Measurements from ENCODE around the gene NEMP1. TPM values are rescaled to one million over a fixed set of nuclear protein-coding genes. Genes with fewer than 3 reads are reported as not detected.

Gene NEMP1
- total and polyA plus RNA-seq, 10 of the 15 experiments (the other 5 are each of a cell fraction or from before 2014, with no cell fraction given), result 4.0 to 45.9 (median 19.8) TPM

DNA sequence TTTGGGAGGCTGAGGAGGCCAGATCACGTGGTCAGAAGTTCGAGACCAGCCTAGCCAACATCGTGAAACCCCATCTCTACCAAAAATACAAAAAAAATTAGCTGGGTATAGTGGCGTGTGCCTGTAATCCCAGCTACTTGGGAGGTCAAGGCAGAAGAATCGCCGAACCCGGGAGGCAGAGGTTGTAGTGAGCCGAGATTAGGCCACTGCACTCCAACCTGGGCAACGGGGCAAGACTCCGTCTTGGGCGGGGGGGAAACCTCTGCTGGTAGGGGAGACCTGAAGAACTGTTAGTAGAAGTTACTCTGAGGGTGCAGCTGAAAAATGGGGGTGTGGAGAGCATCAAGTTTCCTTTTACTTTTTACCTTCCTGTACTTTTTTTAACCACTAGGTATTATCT, 47.5 kb upstream of the NEMP1 start:
- ChIA-PET CTCF (interaction anchor here (0.9 to 9.3 kb wide), 13 partner anchors 9 to 121 kb away, joined by 3 to 159 read pairs (median 6); partner anchors contain the start of gene STAT6), RAD21 (ENCODE audit: unreplicated experiment) (interaction anchor here (1.2 to 1.4 kb wide), 3 partner anchors 14 to 60 kb away, joined by 3 to 6 read pairs (median 4); no protein-coding TSS in a partner anchor), SMC1A (ENCODE audit: uncharacterized antibody, unreplicated experiment) (interaction anchor here (0.7 to 5.2 kb wide), 6 partner anchors 10 to 58 kb away, joined by 3 to 36 read pairs (median 4); partner anchors contain the start of gene STAT6), POLR2A (no interaction called here)
- no TSS peak for BruUV-seq (replicated peaks)
- no peak overlapping the region for H3K9ac ChIP-seq (ENCODE audit: control insufficient read depth, insufficient read depth, low read length)
- H3K36me3 ChIP-seq (ENCODE audit: control insufficient read depth in 2 of 2, insufficient read depth in 2 of 2, low read length in 1 of 2), result no peaks in the 10 kb centered on the region
- no peak overlapping the region for H3K4me3 ChIP-seq
- peaks cover 9% of the 10 kb centered on the region; the same call in 1 of the 2 replicates for H3K4me1 ChIP-seq (ENCODE audit: control insufficient read depth, insufficient read depth, low read length)
- H3K27me3 ChIP-seq (replicated peaks in 1 of 2; ENCODE audit: control insufficient read depth in 2 of 2, insufficient read depth in 2 of 2, low read length in 1 of 2), result peaks cover 2 to 5% of the 10 kb centered on the region in 2 experiments
- WGBS (ENCODE audit: insufficient coverage, insufficient replicate concordance, low lambda C conversion rate, missing lambda C conversion rate), result 49% methylated on average over 11 of the region's 11 CpGs
- H3K79me2 ChIP-seq (ENCODE audit: control insufficient read depth, insufficient read depth, low read length), result no peaks in the 10 kb centered on the region
- no peak for TF ChIP-seq IKZF1 (conservative IDR thresholded peaks at IDR 0.05)
- TF ChIP-seq EZH2 (IDR thresholded peaks at IDR 0.05; ENCODE audit: borderline replicate concordance, control insufficient read depth, low read depth, low read length), result no peak
- no peak for TF ChIP-seq TAF1 (IDR thresholded peaks at IDR 0.05; ENCODE audit: borderline replicate concordance, low read depth, low read length)
- TF ChIP-seq ZNF24 (IDR thresholded peaks at IDR 0.05), result no peak
- no peak for TF ChIP-seq STAT3 (IDR thresholded peaks at IDR 0.05; ENCODE audit: low read depth, low read length)
- TF ChIP-seq YBX1 (IDR thresholded peaks at IDR 0.05), result no peak
- TF ChIP-seq CEBPB (IDR thresholded peaks at IDR 0.05; ENCODE audit: borderline replicate concordance in 1 of 2, low read depth in 2 of 2, low read length in 2 of 2), result no peak
- TF ChIP-seq KLF5 (IDR thresholded peaks at IDR 0.05; ENCODE audit: partially characterized antibody), result no peak
- no peak for TF ChIP-seq ZZZ3 (IDR thresholded peaks at IDR 0.05; ENCODE audit: control insufficient read depth, insufficient read length, low read depth)
- TF ChIP-seq SMAD1 (IDR thresholded peaks at IDR 0.05; ENCODE audit: low read depth, partially characterized antibody), result no peak
- no peak for TF ChIP-seq HDGF (IDR thresholded peaks at IDR 0.05)
- TF ChIP-seq, protein P1, sequence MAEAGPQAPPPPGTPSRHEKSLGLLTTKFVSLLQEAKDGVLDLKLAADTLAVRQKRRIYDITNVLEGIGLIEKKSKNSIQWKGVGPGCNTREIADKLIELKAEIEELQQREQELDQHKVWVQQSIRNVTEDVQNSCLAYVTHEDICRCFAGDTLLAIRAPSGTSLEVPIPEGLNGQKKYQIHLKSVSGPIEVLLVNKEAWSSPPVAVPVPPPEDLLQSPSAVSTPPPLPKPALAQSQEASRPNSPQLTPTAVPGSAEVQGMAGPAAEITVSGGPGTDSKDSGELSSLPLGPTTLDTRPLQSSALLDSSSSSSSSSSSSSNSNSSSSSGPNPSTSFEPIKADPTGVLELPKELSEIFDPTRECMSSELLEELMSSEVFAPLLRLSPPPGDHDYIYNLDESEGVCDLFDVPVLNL (IDR thresholded peaks at IDR 0.05; ENCODE audit: low read depth, low read length), result no peak
- TF ChIP-seq, protein P2, sequence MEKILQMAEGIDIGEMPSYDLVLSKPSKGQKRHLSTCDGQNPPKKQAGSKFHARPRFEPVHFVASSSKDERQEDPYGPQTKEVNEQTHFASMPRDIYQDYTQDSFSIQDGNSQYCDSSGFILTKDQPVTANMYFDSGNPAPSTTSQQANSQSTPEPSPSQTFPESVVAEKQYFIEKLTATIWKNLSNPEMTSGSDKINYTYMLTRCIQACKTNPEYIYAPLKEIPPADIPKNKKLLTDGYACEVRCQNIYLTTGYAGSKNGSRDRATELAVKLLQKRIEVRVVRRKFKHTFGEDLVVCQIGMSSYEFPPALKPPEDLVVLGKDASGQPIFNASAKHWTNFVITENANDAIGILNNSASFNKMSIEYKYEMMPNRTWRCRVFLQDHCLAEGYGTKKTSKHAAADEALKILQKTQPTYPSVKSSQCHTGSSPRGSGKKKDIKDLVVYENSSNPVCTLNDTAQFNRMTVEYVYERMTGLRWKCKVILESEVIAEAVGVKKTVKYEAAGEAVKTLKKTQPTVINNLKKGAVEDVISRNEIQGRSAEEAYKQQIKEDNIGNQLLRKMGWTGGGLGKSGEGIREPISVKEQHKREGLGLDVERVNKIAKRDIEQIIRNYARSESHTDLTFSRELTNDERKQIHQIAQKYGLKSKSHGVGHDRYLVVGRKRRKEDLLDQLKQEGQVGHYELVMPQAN (conservative IDR thresholded peaks at IDR 0.05), result no peak
- TF ChIP-seq, protein P3, sequence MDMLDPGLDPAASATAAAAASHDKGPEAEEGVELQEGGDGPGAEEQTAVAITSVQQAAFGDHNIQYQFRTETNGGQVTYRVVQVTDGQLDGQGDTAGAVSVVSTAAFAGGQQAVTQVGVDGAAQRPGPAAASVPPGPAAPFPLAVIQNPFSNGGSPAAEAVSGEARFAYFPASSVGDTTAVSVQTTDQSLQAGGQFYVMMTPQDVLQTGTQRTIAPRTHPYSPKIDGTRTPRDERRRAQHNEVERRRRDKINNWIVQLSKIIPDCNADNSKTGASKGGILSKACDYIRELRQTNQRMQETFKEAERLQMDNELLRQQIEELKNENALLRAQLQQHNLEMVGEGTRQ (IDR thresholded peaks at IDR 0.05; ENCODE audit: borderline replicate concordance, low read depth, low read length), result no peak
- no peak for DNase-seq (ENCODE audit: low read depth, low spot score)
- in situ Hi-C loops (cut with MboI), result no loop called here
- no peak for FAIRE-seq
- H3K27ac ChIP-seq (ENCODE audit: control insufficient read depth, insufficient read depth), result no peak overlapping the region
- intact Hi-C loops (cut with micrococcal nuclease; ENCODE audit: unreplicated experiment), result no loop called here
- H2AFZ ChIP-seq (ENCODE audit: control insufficient read depth, low read depth, low read length), result no peak overlapping the region
- no peak for ATAC-seq
- peaks cover 7% of the 10 kb centered on the region for H3K9me3 ChIP-seq (replicated peaks; ENCODE audit: control insufficient read depth, insufficient read depth, low read length)
- H3K4me2 ChIP-seq (ENCODE audit: control insufficient read depth, insufficient read depth), result no peak overlapping the region
- no peaks in the 10 kb centered on the region for H4K20me1 ChIP-seq (ENCODE audit: control insufficient read depth, insufficient read depth)
